NOMO-1 treated with DMSO at 0.1 percent for 48 hours (cell line): Measurements from ENCODE around the gene FOXO6.

Experiments
- DNase-seq: peaks from one replicate; lab custom pipeline; 2025; ENCODE audit not compliant: unreplicated experiment; lab: John Stamatoyannopoulos, UW

FOXO6 gene

DNA sequence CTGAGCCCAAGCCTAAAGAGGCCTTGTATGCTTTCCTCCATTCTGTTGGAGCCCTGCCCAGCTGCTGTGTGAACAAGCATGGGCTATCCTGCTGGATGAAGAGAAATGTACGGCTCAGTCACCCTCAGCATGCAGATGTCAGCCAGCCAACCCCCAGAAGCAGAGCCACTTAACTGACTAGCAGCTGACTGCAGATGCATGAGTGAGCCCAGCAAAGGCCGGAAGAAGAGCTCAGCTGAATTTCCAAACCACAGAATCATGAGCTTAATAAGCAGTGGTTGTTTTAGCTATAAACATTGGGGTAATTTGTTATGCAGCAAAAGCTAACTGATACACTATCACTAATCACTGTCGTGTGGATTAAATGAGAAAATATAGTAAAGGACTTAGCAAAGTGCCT lies 39.0 kb downstream of the FOXO6 start:
- DNase-seq, result no peak

DNA sequence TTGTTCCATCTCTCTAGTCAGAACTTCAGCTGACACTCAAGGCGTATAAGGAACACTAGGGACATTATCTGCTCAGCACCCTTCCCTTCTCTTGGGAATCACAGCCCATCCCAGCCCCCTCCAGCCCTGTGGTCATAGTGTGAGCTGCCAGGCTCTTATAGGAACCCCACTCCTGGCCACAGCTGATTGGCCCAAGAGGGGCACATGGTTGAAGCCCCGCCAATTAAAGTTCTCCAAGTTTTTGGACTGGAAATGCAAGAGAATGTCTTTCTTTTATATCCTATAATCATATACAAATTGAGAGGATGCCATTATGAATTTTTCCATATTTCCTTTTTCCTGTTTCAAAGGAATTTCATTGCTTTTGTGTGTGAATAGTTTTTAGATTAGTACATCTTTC lies 40.7 kb downstream of the FOXO6 start:
- no peak for DNase-seq

DNA sequence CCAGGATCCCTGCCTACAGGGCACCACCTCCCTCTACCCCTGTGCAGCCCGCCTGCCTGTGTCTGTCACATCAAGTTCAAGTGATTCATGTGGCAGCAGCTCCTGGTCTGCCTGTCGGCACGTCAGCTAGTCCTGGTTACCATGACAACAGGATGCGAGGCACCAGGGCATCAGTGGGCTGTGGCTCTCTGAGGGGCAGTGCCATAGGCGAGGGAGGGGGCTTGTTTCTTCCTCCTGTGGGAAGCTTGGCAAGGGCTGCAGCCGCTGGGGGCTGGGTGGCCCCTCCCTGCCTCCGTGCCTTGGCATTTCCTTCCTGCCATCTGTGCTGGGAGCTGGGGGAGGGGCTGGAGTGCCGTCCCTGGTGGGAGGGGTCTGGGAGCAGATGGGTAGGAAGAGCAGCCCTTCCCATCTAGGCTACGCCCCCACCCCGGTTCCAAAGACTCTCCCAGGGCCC lies 43.1 kb downstream of the FOXO6 start:
- DNase-seq, result no peak

DNA sequence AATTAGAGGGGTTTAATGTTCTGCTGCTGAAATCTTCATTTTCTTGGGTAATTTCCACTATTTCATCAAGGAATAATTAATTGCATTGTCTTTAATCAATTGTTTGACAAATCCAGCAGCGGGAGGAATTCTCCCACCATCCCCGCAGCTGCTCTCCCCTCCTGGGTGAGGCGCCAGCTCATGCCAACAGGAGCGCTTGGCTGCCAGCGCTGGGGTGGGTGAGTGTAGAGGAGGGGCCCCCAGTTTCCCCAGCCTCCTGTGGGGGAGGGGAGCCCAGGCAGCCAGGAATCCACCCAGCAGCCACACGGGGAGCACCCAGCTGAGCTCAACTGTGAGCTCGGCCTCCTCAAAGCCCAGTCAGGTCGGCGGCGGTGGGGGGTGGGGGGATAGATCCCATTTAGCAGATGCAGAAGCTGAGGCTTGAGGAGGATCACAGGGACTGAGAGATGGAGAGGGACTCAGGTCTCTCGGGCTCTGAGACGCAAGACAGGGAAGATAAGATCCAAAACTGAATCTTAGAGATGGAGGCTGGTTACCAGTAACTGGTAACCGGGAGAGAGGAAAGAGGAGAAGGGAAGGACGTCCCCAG lies 46.5 kb downstream of the FOXO6 start:
- DNase-seq, result no peak

DNA sequence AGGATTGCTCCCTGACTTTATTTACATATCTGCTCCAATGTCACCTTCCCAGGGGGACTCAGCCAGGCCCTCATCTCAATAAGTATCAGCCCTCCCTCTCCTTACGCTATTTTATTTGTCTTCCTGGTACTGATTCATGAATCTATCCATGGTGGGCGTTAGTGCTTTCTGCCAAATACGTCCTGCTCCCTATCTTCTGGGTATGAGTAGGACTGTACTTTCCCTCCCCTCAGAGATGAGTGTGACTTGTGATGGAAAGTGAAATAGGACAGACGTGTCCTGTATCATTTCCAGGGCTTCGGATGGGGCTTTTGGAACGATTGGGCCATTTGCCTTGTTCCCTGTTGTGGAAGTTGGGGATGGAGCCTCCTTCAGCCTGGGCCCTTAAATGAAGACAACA lies 47.5 kb downstream of the FOXO6 start:
- DNase-seq, result no peak

DNA sequence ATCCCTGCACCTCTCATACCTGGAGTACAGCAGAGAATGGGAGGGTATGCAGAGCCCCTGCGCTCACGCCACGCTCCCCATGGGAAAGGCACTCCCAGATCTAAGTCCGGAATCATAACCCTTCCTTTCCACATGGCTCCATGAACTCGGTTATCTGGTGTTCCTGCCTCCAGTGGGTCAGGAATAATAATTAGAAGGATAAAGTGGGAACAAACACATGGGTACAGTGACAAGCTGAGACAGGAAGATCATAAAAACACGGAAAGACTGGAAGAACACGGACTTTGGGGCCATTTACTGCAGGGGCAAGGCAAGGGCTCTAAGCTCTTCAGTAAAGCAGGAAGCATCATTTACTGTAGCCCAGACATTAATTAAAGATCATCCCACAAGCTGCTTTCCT lies 48.6 kb downstream of the FOXO6 start:
- no peak for DNase-seq

DNA sequence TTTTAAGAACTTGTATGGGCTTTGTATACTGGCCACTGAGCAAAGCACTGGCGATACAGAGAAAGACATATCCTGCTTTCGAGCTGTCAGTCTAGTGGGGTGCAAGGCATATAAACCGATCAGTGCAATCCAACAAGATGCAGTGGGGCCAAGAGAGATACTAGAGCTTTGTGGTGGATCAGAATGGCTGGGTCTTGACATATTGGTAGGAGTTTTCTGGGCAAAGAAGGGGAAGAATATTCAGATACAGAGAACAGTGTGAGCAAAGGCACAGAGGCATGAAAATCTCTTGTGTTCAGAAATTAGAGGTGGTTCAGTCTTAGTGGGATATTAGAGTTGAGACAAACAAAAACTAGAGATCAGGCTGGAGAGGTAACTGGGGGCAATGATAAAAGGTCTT lies 49.2 kb downstream of the FOXO6 start:
- no peak for DNase-seq

DNA sequence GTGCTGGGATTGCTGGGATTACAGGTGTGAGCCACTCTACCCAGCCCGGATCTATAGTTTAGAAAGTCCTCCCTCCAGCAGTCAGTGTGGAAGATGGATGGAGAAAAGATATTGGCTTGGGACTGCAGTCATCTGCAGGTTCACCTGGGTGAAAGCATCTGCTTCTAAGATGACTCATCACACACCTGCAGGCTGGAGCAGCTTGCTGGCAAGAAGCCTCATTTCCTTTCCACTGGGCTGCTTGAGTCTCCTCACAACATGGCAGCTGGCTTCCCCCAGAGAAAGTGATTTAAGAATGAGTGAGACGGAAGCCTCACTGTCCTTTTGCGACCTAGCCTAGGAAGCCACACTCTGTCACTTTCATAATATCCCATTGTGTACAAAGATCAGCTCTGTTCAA lies 50.0 kb downstream of the FOXO6 start:
- DNase-seq, result no peak

DNA sequence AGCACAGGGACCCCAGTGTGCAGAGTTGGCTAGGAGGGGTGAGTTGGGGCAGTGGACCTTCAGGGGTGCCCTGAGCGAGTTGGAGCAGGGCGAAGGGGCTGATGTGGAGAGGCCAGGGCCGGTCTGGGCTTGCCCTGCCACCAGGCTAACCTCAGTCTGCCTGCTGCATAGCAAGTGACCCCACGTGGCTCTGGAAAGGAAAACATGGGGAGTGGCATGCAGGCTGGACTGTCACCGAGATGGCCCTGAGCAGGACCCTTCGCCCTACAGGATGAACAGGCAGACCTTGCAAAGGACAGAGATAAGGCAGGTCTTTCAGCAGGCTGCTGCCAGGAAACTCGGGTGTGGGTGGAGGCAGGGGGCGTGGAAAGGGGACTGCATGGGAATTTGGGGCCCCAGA lies 51.5 kb downstream of the FOXO6 start:
- DNase-seq, result no peak

DNA sequence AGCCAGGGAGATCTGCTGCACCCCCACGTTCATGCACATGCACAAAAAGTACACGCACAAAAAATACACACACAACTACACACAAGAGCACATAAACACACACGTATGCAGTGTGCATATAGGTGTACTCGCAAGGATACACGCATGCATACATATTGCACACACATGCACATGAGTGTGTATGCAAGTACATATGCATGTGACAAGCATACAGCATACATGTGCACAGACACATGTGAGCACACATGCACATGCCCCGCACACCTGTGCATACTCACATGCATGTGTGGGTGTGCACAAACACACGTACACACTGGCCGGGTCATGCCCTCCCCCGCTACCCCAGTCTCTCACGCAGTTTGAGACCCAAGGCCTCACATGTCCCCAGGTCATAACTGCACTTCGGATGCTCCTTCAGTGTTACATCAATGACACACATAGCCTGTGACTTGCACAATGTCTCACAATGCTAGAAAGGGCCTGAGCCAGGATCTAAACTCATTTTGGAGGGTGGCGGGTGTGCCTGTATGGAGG lies 52.6 kb downstream of the FOXO6 start:
- no peak for DNase-seq

DNA sequence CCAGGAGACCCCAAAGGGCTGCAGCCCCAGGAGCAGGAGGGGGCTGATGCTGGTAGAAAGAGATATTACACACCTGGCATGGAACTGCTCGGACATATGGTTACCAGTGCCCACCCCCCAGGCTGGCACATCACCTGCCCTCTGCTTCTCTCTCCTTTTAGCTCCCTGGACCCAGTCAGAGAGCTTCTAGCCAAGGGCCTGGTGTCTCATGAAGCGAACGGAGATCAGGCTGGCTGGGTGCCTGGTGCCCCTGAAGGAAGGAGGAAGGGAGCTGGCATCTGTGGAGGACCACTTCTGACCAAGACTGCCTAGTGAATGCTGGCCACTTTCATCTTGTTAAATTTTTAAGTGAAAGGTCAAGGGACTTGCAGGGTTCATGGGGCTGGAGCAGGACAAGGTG lies 53.1 kb downstream of the FOXO6 start:
- DNase-seq, result no peak

DNA sequence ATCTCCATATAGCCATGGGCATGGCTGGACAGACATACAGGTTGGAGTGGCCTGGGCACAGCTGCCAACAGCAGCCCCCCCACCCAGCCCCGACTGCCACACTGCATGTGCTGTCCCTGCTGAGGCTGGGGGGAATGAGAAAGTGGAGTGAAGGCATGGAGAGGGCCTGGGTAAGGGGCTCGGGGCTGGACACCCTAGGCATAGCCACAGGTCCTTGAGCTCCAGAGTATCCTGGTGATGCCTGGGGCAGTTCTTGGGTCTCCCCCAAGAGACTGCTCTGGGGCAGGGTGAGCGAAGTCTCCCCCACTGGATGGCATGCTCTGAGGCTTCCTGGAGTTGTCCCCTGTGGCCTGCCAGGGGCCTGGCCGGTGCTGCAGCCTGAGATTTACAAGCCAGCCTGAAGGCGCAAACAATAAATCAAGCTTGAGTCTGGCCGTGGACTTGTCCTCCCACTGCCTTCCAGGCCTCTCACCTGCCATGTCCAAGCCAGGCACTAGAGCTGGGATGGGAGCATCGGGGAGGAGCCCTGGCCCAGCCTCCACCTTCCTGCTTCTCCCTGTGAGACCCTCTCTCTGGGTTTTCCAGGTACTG lies 53.6 kb downstream of the FOXO6 start:
- DNase-seq, result no peak

DNA sequence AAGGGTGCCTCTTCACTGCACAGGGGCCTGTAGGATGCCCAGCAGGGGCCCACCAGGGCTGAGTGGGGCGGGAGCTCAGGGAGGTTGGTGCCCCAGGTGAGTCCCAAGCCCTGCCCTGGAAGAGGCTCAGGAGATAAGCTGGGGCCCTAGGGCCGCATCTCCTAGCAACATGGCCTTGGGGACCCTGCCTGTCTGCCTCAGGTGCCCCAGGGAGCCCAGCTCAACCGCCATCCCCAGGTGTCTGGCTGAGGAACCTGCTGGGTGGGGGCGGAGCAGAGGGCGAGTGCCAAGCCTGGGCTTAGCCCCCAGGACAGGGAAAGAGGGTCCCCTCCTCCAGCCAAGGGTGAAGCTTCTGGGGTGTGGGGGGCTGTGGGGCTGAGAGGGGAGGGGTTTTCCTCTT lies 54.8 kb downstream of the FOXO6 start:
- DNase-seq, result no peak

DNA sequence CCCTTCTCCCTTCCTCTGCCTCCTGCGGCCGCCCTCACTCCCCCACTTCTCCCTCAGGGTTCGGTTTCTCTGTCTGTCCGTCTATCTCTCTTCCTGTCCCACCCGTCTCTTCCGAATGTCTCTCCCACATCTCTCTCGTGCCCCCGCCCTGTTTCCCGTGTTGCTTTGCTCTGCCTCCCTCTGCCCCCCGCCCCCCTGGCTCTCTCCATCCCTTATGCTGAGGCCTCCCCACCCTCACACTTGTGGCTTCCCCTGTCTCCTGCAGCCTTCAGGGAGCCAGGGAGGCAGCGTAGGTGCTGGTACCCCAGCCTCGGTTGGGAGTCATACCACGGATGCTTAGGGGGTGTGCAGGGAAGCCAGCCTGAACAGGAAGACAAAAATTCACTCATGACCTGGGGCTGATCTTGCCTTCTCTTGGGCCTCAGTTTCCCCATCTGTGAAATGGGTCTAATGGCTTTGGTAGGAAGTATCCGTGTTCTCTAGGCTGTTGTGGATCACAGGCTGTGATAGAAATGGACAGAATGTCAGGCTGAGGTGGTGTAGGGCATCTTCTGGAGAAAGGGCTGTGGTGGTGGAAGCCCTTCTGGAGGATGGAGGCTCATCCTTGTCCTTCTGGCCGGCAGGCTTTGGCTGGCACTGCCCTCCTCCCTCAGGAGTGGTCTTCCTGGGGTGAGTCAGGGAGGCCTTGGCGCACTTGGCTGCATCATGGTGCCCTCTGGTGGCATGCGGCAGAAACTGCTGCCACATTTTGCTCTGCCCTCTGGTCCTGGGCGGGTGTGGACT lies 55.5 kb downstream of the FOXO6 start:
- DNase-seq, result peak; percentile 54

DNA sequence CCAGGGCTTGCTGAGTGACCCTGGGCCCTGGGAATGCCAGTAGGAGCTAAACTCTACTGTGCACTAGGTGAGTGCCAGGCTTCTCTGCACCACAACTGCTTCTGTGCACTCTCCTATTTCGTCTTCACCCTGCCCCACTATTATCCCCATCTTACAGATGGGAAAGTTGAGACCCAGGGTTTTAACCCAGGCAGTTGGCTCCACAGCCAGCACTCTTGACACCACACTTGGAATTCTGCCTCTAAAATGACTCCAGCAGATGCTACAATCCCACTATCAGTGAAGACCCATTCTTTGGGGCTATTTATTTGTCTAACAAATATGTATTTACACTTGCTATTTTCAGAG lies 56.1 kb downstream of the FOXO6 start:
- no peak for DNase-seq

DNA sequence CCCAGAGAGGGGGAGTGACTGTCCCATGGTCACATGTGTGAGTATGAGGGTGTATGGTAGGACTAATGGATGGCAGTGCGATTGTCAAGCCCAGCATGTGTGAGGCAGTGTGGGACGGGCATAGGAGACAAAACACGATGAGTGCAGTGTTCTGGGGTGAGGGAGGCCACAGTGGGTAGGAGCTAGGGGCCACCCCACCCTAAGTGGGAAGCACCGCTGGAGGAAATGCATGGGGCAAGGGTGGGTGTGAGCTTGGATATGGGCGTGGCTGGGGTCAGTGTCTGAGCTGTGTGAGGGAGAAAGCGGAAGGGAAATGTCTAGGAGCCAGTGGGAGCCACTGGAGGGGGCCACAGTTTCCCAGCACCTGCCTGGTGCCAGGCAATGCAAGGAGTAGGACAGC lies 56.5 kb downstream of the FOXO6 start:
- DNase-seq, result no peak

DNA sequence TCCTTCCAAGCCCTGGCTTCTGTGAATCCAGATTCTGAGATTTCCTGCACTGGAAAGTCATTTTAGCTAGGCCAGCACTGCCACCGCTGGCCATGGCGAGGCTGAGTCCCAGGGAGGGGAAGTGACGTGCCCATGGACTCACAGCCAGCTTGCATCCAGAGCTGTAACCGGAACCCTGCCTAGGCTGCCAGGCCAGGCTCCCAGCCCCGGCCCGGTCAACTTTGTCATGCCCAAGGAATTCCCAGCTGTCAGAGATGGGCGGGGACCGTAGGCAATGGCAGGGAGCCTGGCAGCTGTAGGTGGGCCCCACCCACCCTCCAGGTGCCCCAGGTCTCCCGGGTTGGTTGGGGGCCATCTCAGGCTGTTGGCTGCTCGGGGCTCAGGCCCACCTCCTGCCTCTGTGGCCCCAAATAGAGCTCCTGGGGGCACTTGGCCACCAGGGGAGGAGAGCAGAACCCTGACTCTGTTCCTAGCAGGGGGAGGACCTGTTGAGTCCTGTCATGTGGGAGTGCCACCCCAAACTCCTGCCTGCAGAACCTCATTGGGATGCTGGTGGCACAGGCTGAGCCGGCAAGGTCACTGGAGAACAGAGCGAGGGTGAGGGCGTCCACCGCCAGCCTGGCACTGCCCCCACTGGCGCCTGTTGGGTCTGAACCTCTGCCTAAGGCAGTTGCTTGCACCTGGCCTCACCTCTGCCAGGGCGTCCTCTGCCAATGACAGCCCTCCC lies 57.8 kb downstream of the FOXO6 start:
- no peak for DNase-seq

DNA sequence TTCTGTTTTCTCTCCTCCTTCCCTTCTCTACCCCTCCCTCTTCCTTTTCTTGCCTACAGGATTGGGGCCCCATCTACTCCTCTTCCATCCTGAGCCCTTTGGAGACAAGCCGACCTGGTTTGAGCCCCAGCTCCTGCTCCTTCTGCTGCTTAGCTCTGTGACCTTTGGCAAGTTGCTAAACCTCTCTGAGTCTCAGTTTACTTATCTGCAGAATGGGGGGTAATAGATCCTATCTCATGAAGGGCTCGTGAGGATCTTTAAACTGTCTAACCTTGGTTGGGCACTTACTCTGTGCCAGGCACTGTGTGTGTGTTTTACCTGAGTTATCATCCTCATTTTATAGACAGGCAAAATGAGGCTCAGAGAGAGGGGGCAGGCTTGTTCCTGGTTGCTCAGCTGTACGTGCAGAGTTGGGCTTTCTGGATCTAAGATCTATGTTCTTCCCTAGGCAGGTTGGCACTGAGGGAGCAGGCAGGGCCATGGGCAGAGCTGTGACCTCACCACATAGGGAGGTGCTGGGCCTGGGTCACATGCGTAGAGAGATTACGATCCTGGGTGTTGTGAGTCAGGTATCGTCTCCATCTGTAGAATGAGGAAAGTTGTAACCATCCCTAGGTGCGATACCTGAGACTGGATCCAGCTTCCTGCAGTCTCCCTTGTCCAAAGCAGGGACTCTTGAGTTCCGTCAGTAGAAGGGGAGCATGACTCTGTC lies 58.5 kb downstream of the FOXO6 start:
- no peak for DNase-seq

DNA sequence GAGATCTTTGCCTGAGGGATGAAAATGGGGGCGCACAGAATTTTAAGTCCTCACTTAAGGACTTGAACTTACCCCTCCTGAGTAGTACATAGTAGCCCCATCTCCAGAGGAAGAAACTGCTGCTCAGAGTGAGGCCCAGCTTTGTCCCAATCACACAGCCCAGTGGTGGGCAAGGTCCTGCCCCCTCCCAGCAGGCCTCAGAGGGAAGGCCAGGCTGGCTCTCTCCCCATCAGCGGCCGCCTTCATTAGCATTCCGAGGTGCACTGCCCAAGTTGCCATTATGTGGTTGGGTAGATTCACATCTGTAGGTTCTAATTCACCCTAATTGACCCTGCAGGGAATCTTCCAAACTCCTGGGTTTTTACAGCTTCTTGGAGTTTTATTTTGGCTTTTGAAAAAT lies 59.1 kb downstream of the FOXO6 start:
- no peak for DNase-seq

DNA sequence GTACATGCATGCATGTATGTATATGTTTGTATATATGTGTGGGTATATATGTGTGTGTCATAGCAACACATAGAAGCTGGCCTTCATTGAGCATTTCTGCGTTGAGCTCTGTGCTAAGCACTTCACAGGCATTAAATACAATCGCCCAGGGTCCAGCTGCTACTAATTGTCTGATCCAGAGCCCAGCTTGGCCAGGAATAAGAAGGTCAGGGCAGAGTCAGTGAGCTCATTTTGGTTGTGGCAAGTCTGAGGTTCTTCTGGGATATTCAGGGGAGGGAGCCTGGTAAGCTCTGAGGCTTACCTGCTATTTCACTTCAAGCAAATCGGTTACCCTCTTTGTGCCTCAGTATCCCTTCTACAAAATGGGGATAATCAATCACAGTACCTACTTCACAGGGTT lies 59.6 kb downstream of the FOXO6 start:
- DNase-seq, result no peak

DNA sequence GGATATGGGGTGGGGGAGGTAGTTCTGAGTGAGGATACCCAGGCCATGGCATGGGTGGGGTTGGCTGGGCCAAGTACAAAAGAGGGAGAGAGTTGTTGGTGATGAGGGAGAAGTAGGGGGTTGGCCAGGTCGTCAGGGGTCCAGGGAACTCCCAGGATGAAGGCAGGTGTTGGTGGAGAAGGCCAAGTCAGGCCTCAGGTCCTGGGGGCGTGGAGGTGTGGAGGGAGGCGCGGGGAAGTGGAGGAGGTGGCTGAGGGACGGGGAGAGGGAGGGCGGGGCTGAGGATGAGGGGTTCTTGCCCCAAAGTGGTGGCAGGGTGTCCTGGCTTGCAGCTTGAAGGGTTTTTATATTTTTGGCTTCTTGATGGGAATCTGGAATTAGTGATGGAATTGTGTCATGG lies 61.1 kb downstream of the FOXO6 start:
- DNase-seq, result no peak
